Ishikawa (cell line): Measurements from ENCODE around the gene CACUL1.

Experiments
- CREB1 ChIP-seq: IDR thresholded peaks from 2 replicates; pipeline ENCODE4 v1.6.1; 2012; ENCODE audit warnings: low read depth
- TCF12 ChIP-seq: IDR thresholded peaks from 2 replicates; pipeline ENCODE4 v1.6.1; 2012; ENCODE audit warnings: low read depth
- YY1 ChIP-seq: IDR thresholded peaks from 2 replicates; pipeline ENCODE4 v1.6.1; 2012; ENCODE audit warnings: low read depth

DNA sequence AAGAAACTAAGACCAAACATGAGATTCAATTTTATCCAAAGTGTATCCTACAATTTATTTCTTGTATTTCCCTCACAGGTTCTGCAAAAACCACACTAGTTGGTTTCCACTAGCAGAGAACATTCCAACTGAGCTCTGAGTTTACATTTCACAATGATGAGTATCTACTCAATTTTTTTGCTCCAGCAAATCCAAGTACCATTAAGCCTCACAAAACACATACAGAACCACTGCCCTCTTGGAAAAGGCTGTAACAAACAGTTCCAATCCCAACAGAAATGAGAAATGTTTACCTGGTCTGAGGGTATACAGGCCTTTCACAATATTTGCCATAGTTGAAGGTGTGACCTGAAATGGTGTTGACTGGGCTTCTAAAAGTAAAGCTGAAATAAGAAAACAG lies 59.9 kb downstream of the CACUL1 start:
- TF ChIP-seq YY1 (no peak), CREB1 (no peak), TCF12 (no peak)
